CD14-positive monocyte (primary cell): ENCODE measurements around the gene TRAPPC14. TPM values are rescaled to one million over a fixed set of nuclear protein-coding genes. Genes with fewer than 3 reads are reported as not detected.

Experiments
- DNase-seq, 3 donors: peaks; one replicate each; pipeline ENCODE4 v3.0.0-alpha.2; 2011 to 2022
- H2AFZ ChIP-seq: 2 replicates; pipeline ENCODE4 v1.6.0; 2012; ENCODE audit warnings: mild to moderate bottlenecking, low read depth, low read length, inconsistent platforms; ENCODE audit not compliant: insufficient read depth, poor library complexity, severe bottlenecking
- H3K27ac ChIP-seq, 2 donors: 1 replicate in 1 of 2; 2 replicates in 1 of 2; pipeline ENCODE4 v1.5.1; 2012 to 2013; ENCODE audit warnings: low read length in 2 of 2, control low read depth in 1 of 2, inconsistent platforms in 1 of 2, low read depth in 1 of 2, mild to moderate bottlenecking in 1 of 2
- H3K27me3 ChIP-seq, 2 donors: one replicate each; pipeline versions ENCODE4 v1.6.0 to v1.6.1; 2011 to 2013; ENCODE audit warnings: low read length in 2 of 2; ENCODE audit not compliant: control insufficient read depth in 2 of 2, insufficient read depth in 2 of 2
- H3K36me3 ChIP-seq, 2 donors: replicated peaks in 1 of 2; 1 replicate in 1 of 2; 2 replicates in 1 of 2; pipeline versions ENCODE4 v1.5.1 to v1.6.1; 2012 to 2013; ENCODE audit warnings: low read length in 2 of 2, control low read depth in 1 of 2, inconsistent platforms in 1 of 2, mild to moderate bottlenecking in 1 of 2; ENCODE audit not compliant: insufficient read depth in 2 of 2, control insufficient read depth in 1 of 2
- H3K4me1 ChIP-seq, 2 donors: 1 replicate in 1 of 2; 2 replicates in 1 of 2; pipeline versions ENCODE4 v1.5.1 to v1.6.1; 2012 to 2013; ENCODE audit warnings: low read length in 2 of 2, control low read depth in 1 of 2, inconsistent platforms in 1 of 2, mild to moderate bottlenecking in 1 of 2, moderate library complexity in 1 of 2; ENCODE audit not compliant: insufficient read depth in 2 of 2, control insufficient read depth in 1 of 2
- H3K4me2 ChIP-seq: replicated peaks from 2 replicates; pipeline ENCODE3; 2012; ENCODE audit warnings: low read length, moderate library complexity, mild to moderate bottlenecking; ENCODE audit not compliant: poor library complexity, severe bottlenecking; ENCODE audit errors: extremely low read depth
- H3K4me3 ChIP-seq, 3 experiments: fragments of 200-600 bp in 1 of 3; sonication (generic) in 1 of 3; replicated peaks in 1 of 3; 1 replicate in 2 of 3; 2 replicates in 1 of 3; pipeline ENCODE4 v1.5.1; 2011 to 2013; ENCODE audit warnings: low read length in 3 of 3, mild to moderate bottlenecking in 3 of 3, control low read depth in 2 of 3, low read depth in 2 of 3, inconsistent platforms in 1 of 3, moderate library complexity in 1 of 3
- H3K79me2 ChIP-seq: 2 replicates; pipeline ENCODE4 v1.6.0; 2012; ENCODE audit warnings: mild to moderate bottlenecking, control low read depth, inconsistent platforms, low read length, moderate library complexity; ENCODE audit not compliant: insufficient read depth
- H3K9ac ChIP-seq: 2 replicates; pipeline ENCODE4 v1.6.0; 2017; ENCODE audit warnings: low read length, mild to moderate bottlenecking; ENCODE audit not compliant: insufficient read depth, poor library complexity, severe bottlenecking
- H3K9me3 ChIP-seq, 2 donors: replicated peaks in 1 of 2; 1 replicate in 1 of 2; 2 replicates in 1 of 2; pipeline versions ENCODE4 v1.5.1 to v1.6.1; 2012 to 2013; ENCODE audit warnings: low read length in 2 of 2, control low read depth in 1 of 2; ENCODE audit not compliant: control insufficient read depth in 1 of 2, insufficient read depth in 1 of 2
- H4K20me1 ChIP-seq: 2 replicates; pipeline ENCODE4 v1.6.0; 2012; ENCODE audit warnings: mild to moderate bottlenecking, low read length, control low read depth, moderate library complexity; ENCODE audit not compliant: insufficient read depth
- H3K27ac Mint-ChIP-seq, 7 donors: one replicate each; pipeline ENCODE4 v1.8.0; 2020; ENCODE audit warnings: mild to moderate bottlenecking in 7 of 7, mixed read lengths in 7 of 7, moderate library complexity in 6 of 7, inconsistent platforms in 2 of 7
- H3K27me3 Mint-ChIP-seq, 3 donors: one replicate each; pipeline ENCODE4 v1.8.0; 2021 to 2022; ENCODE audit warnings: low read depth in 3 of 3, mild to moderate bottlenecking in 3 of 3, mixed read lengths in 3 of 3, moderate library complexity in 3 of 3, inconsistent platforms in 1 of 3
- H3K36me3 Mint-ChIP-seq, 2 donors: one replicate each; pipeline ENCODE4 v1.8.0; 2020; ENCODE audit warnings: mixed read lengths in 2 of 2, inconsistent platforms in 1 of 2, mild to moderate bottlenecking in 1 of 2
- H3K4me1 Mint-ChIP-seq: one replicate; pipeline ENCODE4 v1.8.0; 2020; ENCODE audit warnings: mild to moderate bottlenecking, mixed read lengths
- H3K4me3 Mint-ChIP-seq, 2 donors: one replicate each; pipeline ENCODE4 v1.8.0; 2020; ENCODE audit warnings: mild to moderate bottlenecking in 2 of 2, mixed read lengths in 2 of 2, moderate library complexity in 1 of 2
- H3K9me3 Mint-ChIP-seq, 7 donors: one replicate each; pipeline ENCODE4 v1.8.0; 2020 to 2022; ENCODE audit warnings: mixed read lengths in 7 of 7, mild to moderate bottlenecking in 6 of 7, moderate library complexity in 6 of 7, inconsistent platforms in 2 of 7
- WGBS: methylation state at CpG from one replicate; pipeline ENCODE4 v1.1.5; 2013; ENCODE audit warnings: missing lambda C conversion rate; ENCODE audit not compliant: insufficient coverage; 5-methylcytosine and 5-hydroxymethylcytosine counted together
- intact Hi-C, 2 donors: fragments of 100-400 bp; cut with micrococcal nuclease; formaldehyde crosslinking; loops; one replicate each; pipeline versions ENCODE4 v1.15.0 to v1.15.1; 2023
- polyA plus RNA-seq, 3 donors: library from polyadenylated mRNA; depleted of rRNA in 1 of 3; unstranded in 2 of 3; stranded (reverse) in 1 of 3; fragments of 300-500 nt in 2 of 3; fragments of >200 nt in 1 of 3; fragmentation: Illumina TruSeq in 2 of 3; gene quantifications; 1 replicate in 2 of 3; 2 replicates in 1 of 3; pipeline ENCODE4 v1.2.3, GENCODE V29; 2012 to 2021
- TF ChIP-seq, protein P1 (sequence below): fragments of 200-600 bp; IDR thresholded peaks from one replicate; pipeline ENCODE4 v1.8.0; 2022; ENCODE audit warnings: antibody characterized with exemption, mild to moderate bottlenecking

The TRAPPC14 gene
- polyA plus RNA-seq, 3 donors: 1.0 to 38.4 (median 1.6) TPM

GRCh38 chr7:100109521-100110163, 48.9 kb downstream of the TRAPPC14 start:
- no peaks in the 10 kb centered on the region for H4K20me1 ChIP-seq
- no peak overlapping the region for H3K27ac ChIP-seq
- no peaks in the 10 kb centered on the region for H3K79me2 ChIP-seq
- no peaks in the 10 kb centered on the region for H3K27me3 ChIP-seq
- peaks cover 8% of the 10 kb centered on the region for H3K4me1 Mint-ChIP-seq
- H3K36me3 ChIP-seq: peaks cover 72 to 92% of the 10 kb centered on the region in 2 donors
- H3K4me2 ChIP-seq: no peak overlapping the region
- no peaks in the 10 kb centered on the region for H3K4me1 ChIP-seq
- no peak for DNase-seq
- H3K36me3 Mint-ChIP-seq: peaks cover 60 to 96% of the 10 kb centered on the region in 2 donors
- no peak overlapping the region for H2AFZ ChIP-seq
- H3K4me3 ChIP-seq: no peak overlapping the region
- H3K4me3 Mint-ChIP-seq: no peak overlapping the region
- intact Hi-C loops: no loop called here
- no peaks in the 10 kb centered on the region for H3K27me3 Mint-ChIP-seq
- no peak overlapping the region for H3K9ac ChIP-seq
- TF ChIP-seq, protein P1, sequence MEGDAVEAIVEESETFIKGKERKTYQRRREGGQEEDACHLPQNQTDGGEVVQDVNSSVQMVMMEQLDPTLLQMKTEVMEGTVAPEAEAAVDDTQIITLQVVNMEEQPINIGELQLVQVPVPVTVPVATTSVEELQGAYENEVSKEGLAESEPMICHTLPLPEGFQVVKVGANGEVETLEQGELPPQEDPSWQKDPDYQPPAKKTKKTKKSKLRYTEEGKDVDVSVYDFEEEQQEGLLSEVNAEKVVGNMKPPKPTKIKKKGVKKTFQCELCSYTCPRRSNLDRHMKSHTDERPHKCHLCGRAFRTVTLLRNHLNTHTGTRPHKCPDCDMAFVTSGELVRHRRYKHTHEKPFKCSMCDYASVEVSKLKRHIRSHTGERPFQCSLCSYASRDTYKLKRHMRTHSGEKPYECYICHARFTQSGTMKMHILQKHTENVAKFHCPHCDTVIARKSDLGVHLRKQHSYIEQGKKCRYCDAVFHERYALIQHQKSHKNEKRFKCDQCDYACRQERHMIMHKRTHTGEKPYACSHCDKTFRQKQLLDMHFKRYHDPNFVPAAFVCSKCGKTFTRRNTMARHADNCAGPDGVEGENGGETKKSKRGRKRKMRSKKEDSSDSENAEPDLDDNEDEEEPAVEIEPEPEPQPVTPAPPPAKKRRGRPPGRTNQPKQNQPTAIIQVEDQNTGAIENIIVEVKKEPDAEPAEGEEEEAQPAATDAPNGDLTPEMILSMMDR: no peak
- 96% methylated on average over 9 of the region's 12 CpGs for WGBS
- no peaks in the 10 kb centered on the region for H3K9me3 Mint-ChIP-seq
- H3K27ac Mint-ChIP-seq: peak overlapping the region in 1 of 7 donors; percentile 3
- H3K9me3 ChIP-seq: no peaks in the 10 kb centered on the region

DNA sequence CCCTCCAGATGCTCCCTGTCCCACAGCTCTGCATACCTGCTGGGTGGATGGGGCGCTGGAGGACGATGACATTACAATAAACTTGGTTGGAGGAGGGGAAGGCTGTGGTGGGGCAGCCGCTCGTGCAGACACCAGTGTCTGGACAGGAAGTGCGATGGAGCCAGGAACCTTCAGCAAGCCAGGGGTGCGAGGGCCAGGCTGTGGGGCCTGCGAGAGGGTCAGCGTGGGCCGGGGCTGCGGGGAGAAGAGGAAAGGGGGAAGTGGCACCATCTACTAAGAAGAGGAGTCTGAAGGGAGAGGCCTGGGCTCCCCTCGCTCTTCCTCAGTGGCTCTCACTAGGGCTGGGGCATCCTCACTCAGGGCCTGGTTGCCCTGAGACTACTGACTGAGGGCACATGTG, 50.6 kb downstream of the TRAPPC14 start:
- Histone ChIP-seq H3K4me3 (no peak overlapping the region), H4K20me1 (no peaks in the 10 kb centered on the region), H2AFZ (no peak overlapping the region), H3K4me2 (no peak overlapping the region), H3K4me1 (no peaks in the 10 kb centered on the region), H3K9me3 (no peaks in the 10 kb centered on the region), H3K79me2 (no peaks in the 10 kb centered on the region), H3K27me3 (no peaks in the 10 kb centered on the region), H3K27ac (no peak overlapping the region), H3K9ac (no peak overlapping the region), H3K36me3 (peaks cover 66 to 93% of the 10 kb centered on the region in 2 donors)
- no peak for DNase-seq
- intact Hi-C loops: no loop called here
- TF ChIP-seq, protein P1: no peak
- H3K36me3 Mint-ChIP-seq: peaks cover 60 to 98% of the 10 kb centered on the region in 2 donors
- peaks cover 5% of the 10 kb centered on the region for H3K4me1 Mint-ChIP-seq
- H3K27ac Mint-ChIP-seq: peak overlapping the region in 2 of 7 donors; percentile 58 to 79
- peaks cover 0 to 2% (median 0%) of the 10 kb centered on the region in 3 donors for H3K27me3 Mint-ChIP-seq
- no peak overlapping the region for H3K4me3 Mint-ChIP-seq
- no peaks in the 10 kb centered on the region for H3K9me3 Mint-ChIP-seq
- 78% methylated on average over 8 of the region's 11 CpGs for WGBS
